ENCODE results near the gene ERI3.

- TF ChIP-seq CTCF (IDR thresholded peaks at IDR 0.05; ENCODE audit: low read length) (no peak), EZH2 (IDR thresholded peaks at IDR 0.05; ENCODE audit: borderline replicate concordance, low read length) (no peak)
Measured at GRCh38 chr1:44213222-44214112, 141.6 kb downstream of the ERI3 start, which contains the start of gene DMAP1.
